Esophagus squamous epithelium (tissue), 5 donors: ENCODE measurements around the gene LONRF2. TPM values are rescaled to one million over a fixed set of nuclear protein-coding genes. Genes with fewer than 3 reads are reported as not detected.

ENCODE experiments used
- DNase-seq: peaks from one replicate; lab custom pipeline; 2025; lab: John Stamatoyannopoulos, UW
- H3K27ac ChIP-seq, 4 donors: fragments of 200-600 bp; sonication (generic); one replicate each; pipeline ENCODE4 v1.5.1; 2016 to 2019; ENCODE audit warnings: mild to moderate bottlenecking in 1 of 4
- H3K27me3 ChIP-seq, 4 donors: fragments of 200-600 bp; sonication (generic); 1 replicate in 3 of 4; 2 replicates in 1 of 4; pipeline versions ENCODE4 v1.5.1 to v1.6.0; 2017 to 2021; ENCODE audit warnings: antibody characterized with exemption in 1 of 4
- H3K36me3 ChIP-seq, 3 donors: fragments of 200-600 bp; sonication (generic); one replicate each; pipeline ENCODE4 v1.5.1; 2016 to 2019
- H3K4me1 ChIP-seq, 3 donors: fragments of 200-600 bp; sonication (generic); one replicate each; pipeline ENCODE4 v1.5.1; 2017 to 2019
- H3K4me3 ChIP-seq, 4 donors: fragments of 200-600 bp; sonication (generic); 1 replicate in 3 of 4; 2 replicates in 1 of 4; pipeline ENCODE4 v1.5.1; 2016 to 2019; ENCODE audit warnings: mild to moderate bottlenecking in 2 of 4, moderate library complexity in 1 of 4
- H3K9me3 ChIP-seq, 3 donors: fragments of 200-600 bp; sonication (generic); one replicate each; pipeline ENCODE4 v1.5.1; 2016 to 2019
- POLR2A ChIP-seq, 4 donors: fragments of 450-650 bp; IDR thresholded peaks; one replicate each; pipeline ENCODE4 v1.6.1; 2017; ENCODE audit warnings: antibody characterized with exemption in 4 of 4, mild to moderate bottlenecking in 4 of 4, moderate library complexity in 3 of 4
- WGBS, 2 donors: methylation state at CpG; one replicate each; pipeline ENCODE4 v1.1.5; 2018; 5-methylcytosine and 5-hydroxymethylcytosine counted together
- intact Hi-C: fragments of 100-400 bp; cut with DNase I; formaldehyde crosslinking; loops from one replicate; pipeline ENCODE4 v1.15.0; 2022
- total RNA-seq, 4 donors: library from RNA; depleted of rRNA; stranded (reverse); fragments of >200 nt; gene quantifications; one replicate each; pipeline ENCODE4 v1.1.0, GENCODE V29; 2016
- TF ChIP-seq, protein P1 (sequence below), 6 experiments: fragments of 450-650 bp in 4 of 6; fragments of 200-600 bp in 2 of 6; sonication (generic) in 2 of 6; IDR thresholded peaks; one replicate each; pipeline ENCODE4 v1.5.1; 2016 to 2019; ENCODE audit warnings: antibody characterized with exemption in 6 of 6, mild to moderate bottlenecking in 4 of 6, moderate library complexity in 4 of 6
- donor health status: DM: yes; HTN: yes; CAD: no.

The LONRF2 gene
- total RNA-seq, 4 donors from 2014 or later = 0.42 to 6.1 (median 1.0) TPM

- H3K4me3 ChIP-seq = no peak overlapping the region
- no peaks in the 10 kb centered on the region for H3K9me3 ChIP-seq
- peaks cover 0 to 5% (median 0%) of the 10 kb centered on the region in 3 donors for H3K4me1 ChIP-seq
- intact Hi-C loops = no loop called here
- no peaks in the 10 kb centered on the region for H3K36me3 ChIP-seq
- no peak for TF ChIP-seq POLR2A (IDR thresholded peaks at IDR 0.05)
- TF ChIP-seq, protein P1, sequence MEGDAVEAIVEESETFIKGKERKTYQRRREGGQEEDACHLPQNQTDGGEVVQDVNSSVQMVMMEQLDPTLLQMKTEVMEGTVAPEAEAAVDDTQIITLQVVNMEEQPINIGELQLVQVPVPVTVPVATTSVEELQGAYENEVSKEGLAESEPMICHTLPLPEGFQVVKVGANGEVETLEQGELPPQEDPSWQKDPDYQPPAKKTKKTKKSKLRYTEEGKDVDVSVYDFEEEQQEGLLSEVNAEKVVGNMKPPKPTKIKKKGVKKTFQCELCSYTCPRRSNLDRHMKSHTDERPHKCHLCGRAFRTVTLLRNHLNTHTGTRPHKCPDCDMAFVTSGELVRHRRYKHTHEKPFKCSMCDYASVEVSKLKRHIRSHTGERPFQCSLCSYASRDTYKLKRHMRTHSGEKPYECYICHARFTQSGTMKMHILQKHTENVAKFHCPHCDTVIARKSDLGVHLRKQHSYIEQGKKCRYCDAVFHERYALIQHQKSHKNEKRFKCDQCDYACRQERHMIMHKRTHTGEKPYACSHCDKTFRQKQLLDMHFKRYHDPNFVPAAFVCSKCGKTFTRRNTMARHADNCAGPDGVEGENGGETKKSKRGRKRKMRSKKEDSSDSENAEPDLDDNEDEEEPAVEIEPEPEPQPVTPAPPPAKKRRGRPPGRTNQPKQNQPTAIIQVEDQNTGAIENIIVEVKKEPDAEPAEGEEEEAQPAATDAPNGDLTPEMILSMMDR (IDR thresholded peaks at IDR 0.05) = no peak
- H3K27ac ChIP-seq = no peak overlapping the region
- 85% methylated on average over 2 of the region's 4 CpGs; no CpG with 5 or more reads in 1 of the 2 donors for WGBS, 2 donors
- peaks cover 0 to 9% (median 0%) of the 10 kb centered on the region in 4 donors for H3K27me3 ChIP-seq
- DNase-seq = no peak
Measured at GRCh38 chr2:100245681-100246080, 76.6 kb downstream of the LONRF2 start.

GRCh38 chr2:100244881-100245605 is 77.3 kb downstream of the LONRF2 start:
- no peak for TF ChIP-seq POLR2A (IDR thresholded peaks at IDR 0.05)
- TF ChIP-seq, protein P1 (IDR thresholded peaks at IDR 0.05) = no peak
- Histone ChIP-seq H3K4me3 (no peak overlapping the region), H3K4me1 (peaks cover 0 to 5% (median 0%) of the 10 kb centered on the region in 3 donors), H3K9me3 (no peaks in the 10 kb centered on the region), H3K27ac (no peak overlapping the region), H3K36me3 (no peaks in the 10 kb centered on the region), H3K27me3 (peaks cover 0 to 9% (median 0%) of the 10 kb centered on the region in 4 donors)
- DNase-seq = no peak
- intact Hi-C loops = loop anchor here (5.0 kb wide), 1 partner anchor 688 kb away; no protein-coding TSS in a partner anchor
- 57 to 58% methylated on average over 3 to 6 of the region's 6 CpGs for WGBS, 2 donors

GRCh38 chr2:100243631-100244030 is 78.7 kb downstream of the LONRF2 start:
- Histone ChIP-seq H3K9me3 (no peaks in the 10 kb centered on the region), H3K27me3 (peaks cover 0 to 9% (median 0%) of the 10 kb centered on the region in 4 donors), H3K36me3 (no peaks in the 10 kb centered on the region), H3K27ac (no peak overlapping the region), H3K4me1 (peaks cover 0 to 5% (median 0%) of the 10 kb centered on the region in 3 donors), H3K4me3 (no peak overlapping the region)
- intact Hi-C loops = loop anchor here (5.0 kb wide), 1 partner anchor 686 kb away; no protein-coding TSS in a partner anchor
- DNase-seq = no peak
- WGBS, 2 donors = 42 to 88% methylated on average over 2 to 3 of the region's 6 CpGs
- TF ChIP-seq POLR2A (IDR thresholded peaks at IDR 0.05) = no peak
- TF ChIP-seq, protein P1 (IDR thresholded peaks at IDR 0.05) = no peak

DNA sequence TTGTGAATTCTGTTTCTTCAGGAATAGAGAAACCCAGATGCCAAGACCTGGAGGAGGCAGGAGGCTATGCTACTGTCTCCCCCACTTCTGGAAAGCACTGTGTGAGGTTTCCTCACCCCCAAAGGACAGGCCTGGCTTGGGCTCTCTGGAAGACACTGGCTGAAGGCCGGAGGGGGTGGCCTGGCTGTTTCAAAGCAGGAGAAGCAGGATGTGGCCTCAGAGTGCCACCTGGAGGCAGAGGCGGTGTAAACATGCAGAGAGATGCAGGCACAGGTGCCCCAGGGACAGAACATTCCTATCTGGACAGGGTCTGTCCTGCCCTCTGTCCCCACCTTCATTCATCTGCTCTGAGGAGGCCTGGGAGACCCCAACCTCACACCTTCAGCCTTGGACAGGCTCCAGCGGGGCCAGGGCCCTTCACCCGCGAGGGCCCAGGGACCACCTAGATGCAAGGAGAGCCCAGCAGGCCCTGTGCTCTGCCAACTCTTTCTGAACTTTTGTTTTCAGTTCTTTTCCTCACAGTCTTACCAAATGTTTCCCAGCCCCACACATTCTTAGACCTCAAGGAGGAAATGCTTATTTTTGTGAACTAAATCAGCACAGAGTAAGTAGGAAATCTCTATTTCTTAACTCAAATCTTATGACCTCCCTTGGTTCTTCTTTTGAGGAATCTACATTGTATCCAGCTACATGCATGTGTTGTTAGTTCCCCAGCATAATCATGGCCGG is 79.2 kb downstream of the LONRF2 start:
- no peaks in the 10 kb centered on the region for H3K36me3 ChIP-seq
- DNase-seq = no peak
- H3K9me3 ChIP-seq = no peaks in the 10 kb centered on the region
- no peak for TF ChIP-seq POLR2A (IDR thresholded peaks at IDR 0.05)
- TF ChIP-seq, protein P1 (IDR thresholded peaks at IDR 0.05) = peak; percentile 35 to 70 (median 50)
- H3K27ac ChIP-seq = no peak overlapping the region
- H3K27me3 ChIP-seq = peaks cover 0 to 9% (median 0%) of the 10 kb centered on the region in 4 donors
- no peak overlapping the region for H3K4me3 ChIP-seq
- 60 to 72% methylated on average over 4 to 6 of the region's 6 CpGs for WGBS, 2 donors
- intact Hi-C loops = loop anchor here (5.0 kb wide), 1 partner anchor 686 kb away; no protein-coding TSS in a partner anchor
- peaks cover 0 to 5% (median 0%) of the 10 kb centered on the region in 3 donors for H3K4me1 ChIP-seq
